K562 (cell line): ENCODE data around the gene PPFIA3. TPM values are rescaled to one million over a fixed set of nuclear protein-coding genes. Genes with fewer than 3 reads are reported as not detected.

ENCODE experiments used
- ATF6 ChIP-seq: sonication (generic); formaldehyde crosslinking; IDR thresholded peaks from 2 replicates; pipeline ENCODE4 v1.4.0; 2020; ENCODE audit warnings: mild to moderate bottlenecking, missing genetic modification reagents
- BCLAF1 ChIP-seq, 2 experiments: fragments of 450-650 bp in 1 of 2; IDR thresholded peaks; 2 replicates each; pipeline ENCODE4 v1.6.1; 2011 to 2017; ENCODE audit warnings: low read depth in 2 of 2, antibody characterized with exemption in 1 of 2, borderline replicate concordance in 1 of 2, low read length in 1 of 2, mild to moderate bottlenecking in 1 of 2, mixed read lengths in 1 of 2; ENCODE audit not compliant: control insufficient read depth in 1 of 2
- BRF1 ChIP-seq: IDR thresholded peaks from 3 replicates; pipeline ENCODE4 v1.6.1; 2011; ENCODE audit warnings: borderline replicate concordance, mild to moderate bottlenecking; ENCODE audit not compliant: insufficient read length; ENCODE audit errors: extremely low read depth
- C11orf30 ChIP-seq: fragments of 450-650 bp; IDR thresholded peaks from 2 replicates; pipeline ENCODE4 v1.6.1; 2016; ENCODE audit warnings: low read depth, mild to moderate bottlenecking
- HEY1 ChIP-seq: fragments of 250-450 bp; sonication (Bioruptor Pico); IDR thresholded peaks from 2 replicates; pipeline ENCODE4 v1.5.0; 2020; ENCODE audit warnings: mild to moderate bottlenecking, moderate library complexity, borderline replicate concordance
- MAFG ChIP-seq: fragments of 450-650 bp; conservative IDR thresholded peaks from 2 replicates; pipeline ENCODE4 v1.6.1; 2016; ENCODE audit warnings: missing genetic modification characterization, missing compliant biosample characterization
- POLR2B ChIP-seq: fragments of 450-650 bp; IDR thresholded peaks from 2 replicates; pipeline ENCODE4 v1.6.1; 2018; ENCODE audit warnings: low read depth; ENCODE audit not compliant: partially characterized antibody
- RBBP5 ChIP-seq: fragments of 200-600 bp; sonication (generic); IDR thresholded peaks from 2 replicates; pipeline ENCODE4 v1.6.1; 2012; ENCODE audit warnings: borderline replicate concordance, mild to moderate bottlenecking, low read length, control low read depth, inconsistent platforms; ENCODE audit not compliant: insufficient read depth, poor library complexity, severe bottlenecking
- RBM17 ChIP-seq: fragments of 200-400 bp; formaldehyde crosslinking; IDR thresholded peaks from 2 replicates; pipeline ENCODE4 v1.6.1; 2017; ENCODE audit warnings: low read depth, mild to moderate bottlenecking, low read length, borderline replicate concordance
- SP2 ChIP-seq: IDR thresholded peaks from 2 replicates; pipeline ENCODE4 v1.6.1; 2011; ENCODE audit warnings: mild to moderate bottlenecking, low read depth, low read length, moderate library complexity; ENCODE audit not compliant: poor library complexity, severe bottlenecking; ENCODE audit errors: extremely low read depth
- SRF ChIP-seq, 2 experiments: fragments of 250-450, 450-650 bp in 1 of 2; sonication (Bioruptor Pico) in 1 of 2; sonication (generic) in 1 of 2; formaldehyde crosslinking; IDR thresholded peaks; 2 replicates each; pipeline versions ENCODE4 v1.5.0 to v1.5.1; 2020 to 2022; ENCODE audit warnings: mild to moderate bottlenecking in 1 of 2, missing genetic modification reagents in 1 of 2
- TARDBP ChIP-seq: fragments of 450-650 bp; IDR thresholded peaks from 2 replicates; pipeline ENCODE4 v1.6.1; 2016
- TCFL5 ChIP-seq: fragments of 250-450 bp; sonication (Bioruptor Pico); conservative IDR thresholded peaks from 2 replicates; pipeline ENCODE4 v1.6.1; 2021; ENCODE audit warnings: mild to moderate bottlenecking, moderate library complexity, matching md5 sums
- ZFX ChIP-seq: sonication (generic); formaldehyde crosslinking; IDR thresholded peaks from 2 replicates; pipeline ENCODE4 v1.8.0; 2022; ENCODE audit warnings: mild to moderate bottlenecking, missing genetic modification reagents, moderate library complexity
- ZNF76 ChIP-seq: fragments of 250-450 bp; sonication (Bioruptor Pico); IDR thresholded peaks from 2 replicates; pipeline ENCODE4 v1.4.0; 2020; ENCODE audit warnings: mild to moderate bottlenecking, moderate library complexity, borderline replicate concordance
- polyA plus RNA-seq, 8 experiments: library from polyadenylated mRNA; depleted of rRNA in 4 of 8; stranded (reverse) in 5 of 8; unstranded in 3 of 8; fragments of >200 nt; fragmentation: Nextera tagmentation in 2 of 8; fragmentation: Illumina TruSeq in 1 of 8; extraction: Ambion mirVana in 2 of 8; extraction: Trizol in 1 of 8; gene quantifications; 2 replicates each; pipeline versions ENCODE4 v1.2.1 to v1.2.3, GENCODE V29; 2011 to 2014; ENCODE audit warnings: inconsistent platforms in 1 of 8, missing spikeins in 1 of 8
- total RNA-seq, 7 experiments: library from RNA; depleted of rRNA in 6 of 7; stranded (reverse); fragments of >200 nt in 6 of 7; fragmentation: Illumina TruSeq in 2 of 7; extraction: Trizol in 2 of 7; gene quantifications; 2 replicates each; pipeline versions ENCODE4 v1.2.1 to v1.2.3, GENCODE V29; 2011 to 2021; ENCODE audit warnings: low replicate concordance in 1 of 7
- TF ChIP-seq, protein P1 (sequence below): fragments of 250-450 bp; sonication (Bioruptor Pico); IDR thresholded peaks from 2 replicates; pipeline ENCODE4 v1.4.0; 2020; ENCODE audit warnings: mild to moderate bottlenecking, moderate library complexity
- TF ChIP-seq, protein P2 (sequence below): fragments of 450-650 bp; conservative IDR thresholded peaks from 2 replicates; pipeline ENCODE4 v1.6.1; 2016; ENCODE audit warnings: missing genetic modification characterization, low read depth, mild to moderate bottlenecking, control low read depth, missing compliant biosample characterization

PPFIA3 gene
- total and polyA plus RNA-seq, 9 of the 15 experiments (the other 6 are each of a cell fraction or from before 2014, with no cell fraction given) = 0.10 to 53.0 (median 17.6) TPM

- TF ChIP-seq BCLAF1 (IDR thresholded peaks at IDR 0.05; ENCODE audit: borderline replicate concordance in 1 of 2, control insufficient read depth in 1 of 2, low read depth in 2 of 2, low read length in 1 of 2) = 0 out of 4 replicates have a peak, but pooled peaks of 1 of the 2 experiments have one; percentile 57
- no peak for TF ChIP-seq MAFG (tag)
- TF ChIP-seq ZFX (CRISPR knock-in tag) = no peak
- no peak for TF ChIP-seq TARDBP
- TF ChIP-seq HEY1 = no peak
- no peak for TF ChIP-seq TCFL5 (CRISPR knock-in tag)
- no peak for TF ChIP-seq BRF1
- TF ChIP-seq ATF6 = no peak
- no peak for TF ChIP-seq RBM17
- TF ChIP-seq C11orf30 = no peak
- no peak for TF ChIP-seq SP2
- TF ChIP-seq, protein P1, sequence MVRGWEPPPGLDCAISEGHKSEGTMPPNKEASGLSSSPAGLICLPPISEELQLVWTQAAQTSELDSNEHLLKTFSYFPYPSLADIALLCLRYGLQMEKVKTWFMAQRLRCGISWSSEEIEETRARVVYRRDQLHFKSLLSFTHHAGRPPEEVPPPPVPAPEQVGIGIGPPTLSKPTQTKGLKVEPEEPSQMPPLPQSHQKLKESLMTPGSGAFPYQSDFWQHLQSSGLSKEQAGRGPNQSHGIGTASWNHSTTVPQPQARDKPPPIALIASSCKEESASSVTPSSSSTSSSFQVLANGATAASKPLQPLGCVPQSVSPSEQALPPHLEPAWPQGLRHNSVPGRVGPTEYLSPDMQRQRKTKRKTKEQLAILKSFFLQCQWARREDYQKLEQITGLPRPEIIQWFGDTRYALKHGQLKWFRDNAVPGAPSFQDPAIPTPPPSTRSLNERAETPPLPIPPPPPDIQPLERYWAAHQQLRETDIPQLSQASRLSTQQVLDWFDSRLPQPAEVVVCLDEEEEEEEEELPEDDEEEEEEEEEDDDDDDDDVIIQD (CRISPR knock-in tag) = no peak
- TF ChIP-seq, protein P2, sequence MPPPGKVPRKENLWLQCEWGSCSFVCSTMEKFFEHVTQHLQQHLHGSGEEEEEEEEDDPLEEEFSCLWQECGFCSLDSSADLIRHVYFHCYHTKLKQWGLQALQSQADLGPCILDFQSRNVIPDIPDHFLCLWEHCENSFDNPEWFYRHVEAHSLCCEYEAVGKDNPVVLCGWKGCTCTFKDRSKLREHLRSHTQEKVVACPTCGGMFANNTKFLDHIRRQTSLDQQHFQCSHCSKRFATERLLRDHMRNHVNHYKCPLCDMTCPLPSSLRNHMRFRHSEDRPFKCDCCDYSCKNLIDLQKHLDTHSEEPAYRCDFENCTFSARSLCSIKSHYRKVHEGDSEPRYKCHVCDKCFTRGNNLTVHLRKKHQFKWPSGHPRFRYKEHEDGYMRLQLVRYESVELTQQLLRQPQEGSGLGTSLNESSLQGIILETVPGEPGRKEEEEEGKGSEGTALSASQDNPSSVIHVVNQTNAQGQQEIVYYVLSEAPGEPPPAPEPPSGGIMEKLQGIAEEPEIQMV (tag) = no peak
- TF ChIP-seq RBBP5 = no peak
- no peak for TF ChIP-seq ZNF76
- TF ChIP-seq SRF (CRISPR knock-in tag; IDR thresholded peaks at IDR 0.05) = no peak
- TF ChIP-seq POLR2B = peak; percentile 79
Measured at GRCh38 chr19:49128545-49129237, 9.3 kb downstream of the PPFIA3 start (continued).
